ENCODE results near the gene MSRB2. TPM values are rescaled to one million over a fixed set of nuclear protein-coding genes. Genes with fewer than 3 reads are reported as not detected.

Gene MSRB2
- total RNA-seq, 1 donor from 2014 or later: 15.2 TPM

GRCh38 chr10:23114228-23114850 is 19.0 kb downstream of the MSRB2 start:
- no peak for TF ChIP-seq CTCF (IDR thresholded peaks at IDR 0.05)
- no peak for TF ChIP-seq POLR2AphosphoS5 (IDR thresholded peaks at IDR 0.05; ENCODE audit: insufficient read depth in 1 of 2, low read depth in 1 of 2)
- no peak for TF ChIP-seq POLR2A (IDR thresholded peaks at IDR 0.05)

GRCh38 chr10:23116486-23117205 is 21.3 kb downstream of the MSRB2 start:
- H3K9me3 ChIP-seq: no peaks in the 10 kb centered on the region
- no peak for TF ChIP-seq POLR2AphosphoS5 (IDR thresholded peaks at IDR 0.05; ENCODE audit: insufficient read depth in 1 of 2, low read depth in 1 of 2)
- TF ChIP-seq CTCF (IDR thresholded peaks at IDR 0.05): no peak
- no peak for TF ChIP-seq POLR2A (IDR thresholded peaks at IDR 0.05)
- H3K4me3 ChIP-seq: no peak overlapping the region
- intact Hi-C loops (cut with DNase I): no loop called here
- DNase-seq (ENCODE audit: extremely low spot score in 2 of 2): no peak
- no peaks in the 10 kb centered on the region for H3K4me1 ChIP-seq
- peaks cover 0 to 44% of the 10 kb centered on the region in 2 donors for H3K36me3 ChIP-seq
- no peaks in the 10 kb centered on the region for H3K27me3 ChIP-seq
- H3K27ac ChIP-seq: no peak overlapping the region

More at GRCh38 chr10:23114228-23114850, 19.0 kb downstream of the MSRB2 start:
- intact Hi-C loops (cut with DNase I): no loop called here
- H3K27ac ChIP-seq: no peak overlapping the region
- no peaks in the 10 kb centered on the region for H3K27me3 ChIP-seq
- no peaks in the 10 kb centered on the region for H3K9me3 ChIP-seq
- H3K4me1 ChIP-seq: no peaks in the 10 kb centered on the region
- peaks cover 3 to 30% of the 10 kb centered on the region in 2 donors for H3K36me3 ChIP-seq
- no peak overlapping the region for H3K4me3 ChIP-seq
- no peak for DNase-seq (ENCODE audit: extremely low spot score in 2 of 2)

GRCh38 chr10:23120001-23120934 is 24.9 kb downstream of the MSRB2 start:
- Histone ChIP-seq H3K36me3 (peaks cover 0 to 29% of the 10 kb centered on the region in 2 donors), H3K4me1 (no peaks in the 10 kb centered on the region), H3K4me3 (no peak overlapping the region), H3K27me3 (no peaks in the 10 kb centered on the region), H3K9me3 (no peaks in the 10 kb centered on the region), H3K27ac (no peak overlapping the region)
- DNase-seq (ENCODE audit: extremely low spot score in 2 of 2): no peak
- intact Hi-C loops (cut with DNase I): no loop called here
- TF ChIP-seq POLR2A (IDR thresholded peaks at IDR 0.05) (no peak), CTCF (IDR thresholded peaks at IDR 0.05) (no peak), POLR2AphosphoS5 (IDR thresholded peaks at IDR 0.05; ENCODE audit: insufficient read depth in 1 of 2, low read depth in 1 of 2) (no peak)

GRCh38 chr10:23121135-23121534 is 25.8 kb downstream of the MSRB2 start:
- Histone ChIP-seq H3K9me3 (no peaks in the 10 kb centered on the region), H3K27me3 (no peaks in the 10 kb centered on the region), H3K36me3 (peaks cover 0 to 28% of the 10 kb centered on the region in 2 donors), H3K4me1 (no peaks in the 10 kb centered on the region), H3K4me3 (no peak overlapping the region), H3K27ac (no peak overlapping the region)
- TF ChIP-seq POLR2AphosphoS5 (IDR thresholded peaks at IDR 0.05; ENCODE audit: insufficient read depth in 1 of 2, low read depth in 1 of 2) (no peak), CTCF (IDR thresholded peaks at IDR 0.05) (no peak), POLR2A (IDR thresholded peaks at IDR 0.05) (no peak)
- DNase-seq (ENCODE audit: extremely low spot score in 2 of 2): no peak
- intact Hi-C loops (cut with DNase I): no loop called here

Data from vagina (tissue), 2 donors.